ENCODE results near the gene FNIP1.

DNA sequence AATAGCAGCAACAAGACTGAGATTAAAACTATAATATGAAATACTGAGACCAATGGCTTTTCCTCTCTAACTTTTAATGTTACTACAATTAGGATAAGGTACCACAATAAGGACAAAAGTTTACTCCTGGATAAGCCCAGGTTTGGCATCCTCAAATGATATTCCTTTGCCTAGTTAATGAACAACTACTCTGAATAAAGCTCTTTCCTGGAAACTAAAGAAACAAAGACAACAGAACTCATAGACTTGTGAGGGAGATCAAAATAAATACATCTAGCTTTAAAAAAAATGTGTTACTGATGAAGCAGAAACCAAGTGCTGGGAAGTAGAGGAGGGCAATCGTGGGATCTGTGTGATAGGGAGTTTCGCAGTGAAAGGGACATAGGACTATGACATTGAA, 142.5 kb downstream of the FNIP1 start:
- TF ChIP-seq POLR2AphosphoS5 (IDR thresholded peaks at IDR 0.05; ENCODE audit: control insufficient read depth, insufficient read depth, low read depth, low read length), result no peak
- TF ChIP-seq ZNF785 (CRISPR knock-in tag; IDR thresholded peaks at IDR 0.05), result no peak
- no peak for TF ChIP-seq RBM25 (IDR thresholded peaks at IDR 0.05; ENCODE audit: low read depth, low read length, severe bottlenecking)
- TF ChIP-seq CBFB (CRISPR knock-in tag; IDR thresholded peaks at IDR 0.05), result no peak
- no peak for TF ChIP-seq MXI1 (IDR thresholded peaks at IDR 0.05; ENCODE audit: low read depth, low read length)
- TF ChIP-seq, protein P1, sequence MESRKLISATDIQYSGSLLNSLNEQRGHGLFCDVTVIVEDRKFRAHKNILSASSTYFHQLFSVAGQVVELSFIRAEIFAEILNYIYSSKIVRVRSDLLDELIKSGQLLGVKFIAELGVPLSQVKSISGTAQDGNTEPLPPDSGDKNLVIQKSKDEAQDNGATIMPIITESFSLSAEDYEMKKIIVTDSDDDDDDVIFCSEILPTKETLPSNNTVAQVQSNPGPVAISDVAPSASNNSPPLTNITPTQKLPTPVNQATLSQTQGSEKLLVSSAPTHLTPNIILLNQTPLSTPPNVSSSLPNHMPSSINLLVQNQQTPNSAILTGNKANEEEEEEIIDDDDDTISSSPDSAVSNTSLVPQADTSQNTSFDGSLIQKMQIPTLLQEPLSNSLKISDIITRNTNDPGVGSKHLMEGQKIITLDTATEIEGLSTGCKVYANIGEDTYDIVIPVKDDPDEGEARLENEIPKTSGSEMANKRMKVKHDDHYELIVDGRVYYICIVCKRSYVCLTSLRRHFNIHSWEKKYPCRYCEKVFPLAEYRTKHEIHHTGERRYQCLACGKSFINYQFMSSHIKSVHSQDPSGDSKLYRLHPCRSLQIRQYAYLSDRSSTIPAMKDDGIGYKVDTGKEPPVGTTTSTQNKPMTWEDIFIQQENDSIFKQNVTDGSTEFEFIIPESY (CRISPR knock-in tag; IDR thresholded peaks at IDR 0.05), result no peak
- TF ChIP-seq, protein P2, sequence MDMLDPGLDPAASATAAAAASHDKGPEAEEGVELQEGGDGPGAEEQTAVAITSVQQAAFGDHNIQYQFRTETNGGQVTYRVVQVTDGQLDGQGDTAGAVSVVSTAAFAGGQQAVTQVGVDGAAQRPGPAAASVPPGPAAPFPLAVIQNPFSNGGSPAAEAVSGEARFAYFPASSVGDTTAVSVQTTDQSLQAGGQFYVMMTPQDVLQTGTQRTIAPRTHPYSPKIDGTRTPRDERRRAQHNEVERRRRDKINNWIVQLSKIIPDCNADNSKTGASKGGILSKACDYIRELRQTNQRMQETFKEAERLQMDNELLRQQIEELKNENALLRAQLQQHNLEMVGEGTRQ (CRISPR knock-in tag; IDR thresholded peaks at IDR 0.05), result no peak
- no peak for TF ChIP-seq FOS (IDR thresholded peaks at IDR 0.05; ENCODE audit: extremely low read depth, insufficient read length)

Measured in K562 (cell line).